ENCODE data around the gene PCCA. TPM values are rescaled to one million over a fixed set of nuclear protein-coding genes. Genes with fewer than 3 reads are reported as not detected.

Gene PCCA
- total RNA-seq, 4 donors from 2014 or later: 24.8 to 122 (median 53.0) TPM

- Histone ChIP-seq H3K4me3 (no peak overlapping the region), H3K4me1 (no peaks in the 10 kb centered on the region), H3K27ac (no peak overlapping the region), H3K36me3 (no peaks in the 10 kb centered on the region), H3K27me3 (no peaks in the 10 kb centered on the region), H3K9me3 (no peaks in the 10 kb centered on the region)
- intact Hi-C loops (cut with DNase I; ENCODE audit: low total_unique reads): no loop called here
- TF ChIP-seq CTCF (IDR thresholded peaks at IDR 0.05) (no peak), POLR2A (IDR thresholded peaks at IDR 0.05) (no peak)
- no peak for DNase-seq
Observed at GRCh38 chr13:100208002-100208401, 119.1 kb downstream of the PCCA start.

GRCh38 chr13:100208626-100209025 lies 119.7 kb downstream of the PCCA start:
- no peak for DNase-seq
- no peaks in the 10 kb centered on the region for H3K27me3 ChIP-seq
- no peak overlapping the region for H3K27ac ChIP-seq
- H3K9me3 ChIP-seq: no peaks in the 10 kb centered on the region
- TF ChIP-seq POLR2A (IDR thresholded peaks at IDR 0.05) (no peak), CTCF (IDR thresholded peaks at IDR 0.05) (no peak)
- intact Hi-C loops (cut with DNase I; ENCODE audit: low total_unique reads): no loop called here
- no peak overlapping the region for H3K4me3 ChIP-seq
- H3K36me3 ChIP-seq: no peaks in the 10 kb centered on the region
- H3K4me1 ChIP-seq: no peaks in the 10 kb centered on the region

GRCh38 chr13:100209857-100210825 lies 121.2 kb downstream of the PCCA start:
- no peak overlapping the region for H3K4me3 ChIP-seq
- H3K27me3 ChIP-seq: no peaks in the 10 kb centered on the region
- DNase-seq: no peak
- intact Hi-C loops (cut with DNase I; ENCODE audit: low total_unique reads): no loop called here
- TF ChIP-seq CTCF (IDR thresholded peaks at IDR 0.05) (no peak), POLR2A (IDR thresholded peaks at IDR 0.05) (no peak)
- H3K27ac ChIP-seq: no peak overlapping the region
- H3K36me3 ChIP-seq: no peaks in the 10 kb centered on the region
- no peaks in the 10 kb centered on the region for H3K4me1 ChIP-seq
- no peaks in the 10 kb centered on the region for H3K9me3 ChIP-seq

- Histone ChIP-seq H3K4me1 (no peaks in the 10 kb centered on the region), H3K27me3 (no peaks in the 10 kb centered on the region), H3K27ac (no peak overlapping the region), H3K4me3 (no peak overlapping the region), H3K9me3 (no peaks in the 10 kb centered on the region), H3K36me3 (no peaks in the 10 kb centered on the region)
- no peak for TF ChIP-seq CTCF (IDR thresholded peaks at IDR 0.05)
- TF ChIP-seq POLR2A (IDR thresholded peaks at IDR 0.05): no peak
- intact Hi-C loops (cut with DNase I; ENCODE audit: low total_unique reads): no loop called here
- DNase-seq: no peak
Observed at GRCh38 chr13:100211016-100211710, 122.3 kb downstream of the PCCA start.
